ENCODE results near the gene KCNJ2. TPM values are rescaled to one million over a fixed set of nuclear protein-coding genes. Genes with fewer than 3 reads are reported as not detected.

KCNJ2 gene
- total and polyA plus RNA-seq, 4 donors: 0.47 to 2.7 (median 1.4) TPM

DNA sequence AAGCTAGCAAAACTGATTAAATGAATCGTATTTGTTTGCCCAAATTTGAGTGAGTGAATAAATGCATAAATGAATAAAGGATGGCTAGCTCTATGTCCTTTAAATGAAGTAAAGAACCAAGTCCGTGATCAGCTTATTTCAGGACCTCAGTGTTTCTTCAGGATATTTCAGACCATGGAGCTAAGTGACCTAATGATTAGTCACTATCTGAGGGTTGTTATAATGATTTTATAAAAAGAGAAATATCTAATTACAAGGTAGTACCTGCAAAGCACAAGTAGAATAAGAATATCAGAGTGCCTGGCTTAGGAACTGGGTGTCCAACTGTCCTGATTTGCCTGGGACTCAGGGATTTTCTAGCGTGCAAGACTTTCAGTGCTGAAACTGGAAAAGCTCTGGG, 12.5 kb downstream of the KCNJ2 start (continued):
- TF ChIP-seq GABPA (IDR thresholded peaks at IDR 0.05 in 1 of 2, conservative IDR thresholded peaks at IDR 0.05 in 1 of 2): no peak
- TF ChIP-seq YY1 (IDR thresholded peaks at IDR 0.05): no peak
- no peak for TF ChIP-seq HNF4A (conservative IDR thresholded peaks at IDR 0.05)
- no peak for TF ChIP-seq EGR1 (IDR thresholded peaks at IDR 0.05; ENCODE audit: low read depth in 2 of 2)
- TF ChIP-seq NR2F2 (IDR thresholded peaks at IDR 0.05): no peak

DNA sequence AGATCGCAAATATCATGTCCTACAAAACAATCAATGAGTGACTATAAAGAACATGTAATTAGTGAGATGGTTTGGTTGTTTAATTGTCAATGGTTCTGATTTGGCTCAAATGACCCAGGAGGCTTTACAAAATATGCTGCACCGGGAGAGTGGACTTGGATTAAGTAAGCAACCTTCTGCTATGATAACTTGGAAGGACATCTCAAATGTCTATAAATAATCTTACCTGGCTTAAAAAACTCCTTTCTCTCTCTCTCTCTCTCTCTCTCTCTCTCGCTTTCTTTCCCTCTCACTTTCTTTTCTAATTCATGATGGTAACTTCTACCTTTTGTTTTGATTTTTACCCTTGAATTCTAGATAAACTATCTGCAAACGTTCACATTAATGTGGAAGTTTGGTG, 14.2 kb downstream of the KCNJ2 start:
- no peak overlapping the region for H3K4me3 ChIP-seq (ENCODE audit: low read depth in 1 of 3, low read length in 3 of 3)
- DNase-seq (ENCODE audit: low spot score): no peak
- WGBS: 63% methylated on average over 4 of the region's 4 CpGs
- H3K27ac ChIP-seq (ENCODE audit: low read depth in 1 of 2, low read length in 2 of 2): no peak overlapping the region
- no peaks in the 10 kb centered on the region for H3K4me1 ChIP-seq (ENCODE audit: control insufficient read depth in 4 of 4, insufficient read depth in 4 of 4, low read length in 3 of 4)
- peaks cover 0 to 2% (median 0%) of the 10 kb centered on the region in 4 donors for H3K27me3 ChIP-seq (ENCODE audit: control insufficient read depth in 4 of 4, insufficient read depth in 4 of 4, low read length in 3 of 4)
- no peaks in the 10 kb centered on the region for H3K36me3 ChIP-seq (ENCODE audit: control insufficient read depth in 4 of 4, insufficient read depth in 3 of 4, low read depth in 1 of 4, low read length in 3 of 4)
- no peaks in the 10 kb centered on the region for H3K9me3 ChIP-seq (ENCODE audit: control insufficient read depth in 4 of 4, low read length in 3 of 4)
- TF ChIP-seq FOXA2 (IDR thresholded peaks at IDR 0.05): no peak
- no peak for TF ChIP-seq HNF4A (conservative IDR thresholded peaks at IDR 0.05)
- TF ChIP-seq, protein P1, sequence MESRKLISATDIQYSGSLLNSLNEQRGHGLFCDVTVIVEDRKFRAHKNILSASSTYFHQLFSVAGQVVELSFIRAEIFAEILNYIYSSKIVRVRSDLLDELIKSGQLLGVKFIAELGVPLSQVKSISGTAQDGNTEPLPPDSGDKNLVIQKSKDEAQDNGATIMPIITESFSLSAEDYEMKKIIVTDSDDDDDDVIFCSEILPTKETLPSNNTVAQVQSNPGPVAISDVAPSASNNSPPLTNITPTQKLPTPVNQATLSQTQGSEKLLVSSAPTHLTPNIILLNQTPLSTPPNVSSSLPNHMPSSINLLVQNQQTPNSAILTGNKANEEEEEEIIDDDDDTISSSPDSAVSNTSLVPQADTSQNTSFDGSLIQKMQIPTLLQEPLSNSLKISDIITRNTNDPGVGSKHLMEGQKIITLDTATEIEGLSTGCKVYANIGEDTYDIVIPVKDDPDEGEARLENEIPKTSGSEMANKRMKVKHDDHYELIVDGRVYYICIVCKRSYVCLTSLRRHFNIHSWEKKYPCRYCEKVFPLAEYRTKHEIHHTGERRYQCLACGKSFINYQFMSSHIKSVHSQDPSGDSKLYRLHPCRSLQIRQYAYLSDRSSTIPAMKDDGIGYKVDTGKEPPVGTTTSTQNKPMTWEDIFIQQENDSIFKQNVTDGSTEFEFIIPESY (IDR thresholded peaks at IDR 0.05): no peak
- TF ChIP-seq HNF4G (IDR thresholded peaks at IDR 0.05): no peak
- TF ChIP-seq JUND (IDR thresholded peaks at IDR 0.05): no peak
- TF ChIP-seq, protein P2, sequence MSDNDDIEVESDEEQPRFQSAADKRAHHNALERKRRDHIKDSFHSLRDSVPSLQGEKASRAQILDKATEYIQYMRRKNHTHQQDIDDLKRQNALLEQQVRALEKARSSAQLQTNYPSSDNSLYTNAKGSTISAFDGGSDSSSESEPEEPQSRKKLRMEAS (IDR thresholded peaks at IDR 0.05): no peak
- no peak for TF ChIP-seq RAD21 (IDR thresholded peaks at IDR 0.05)
- TF ChIP-seq SP1 (IDR thresholded peaks at IDR 0.05): no peak
- no peak for TF ChIP-seq GABPA (IDR thresholded peaks at IDR 0.05 in 1 of 2, conservative IDR thresholded peaks at IDR 0.05 in 1 of 2)
- TF ChIP-seq NR2F2 (IDR thresholded peaks at IDR 0.05): no peak
- TF ChIP-seq YY1 (IDR thresholded peaks at IDR 0.05): no peak
- TF ChIP-seq, protein P3, sequence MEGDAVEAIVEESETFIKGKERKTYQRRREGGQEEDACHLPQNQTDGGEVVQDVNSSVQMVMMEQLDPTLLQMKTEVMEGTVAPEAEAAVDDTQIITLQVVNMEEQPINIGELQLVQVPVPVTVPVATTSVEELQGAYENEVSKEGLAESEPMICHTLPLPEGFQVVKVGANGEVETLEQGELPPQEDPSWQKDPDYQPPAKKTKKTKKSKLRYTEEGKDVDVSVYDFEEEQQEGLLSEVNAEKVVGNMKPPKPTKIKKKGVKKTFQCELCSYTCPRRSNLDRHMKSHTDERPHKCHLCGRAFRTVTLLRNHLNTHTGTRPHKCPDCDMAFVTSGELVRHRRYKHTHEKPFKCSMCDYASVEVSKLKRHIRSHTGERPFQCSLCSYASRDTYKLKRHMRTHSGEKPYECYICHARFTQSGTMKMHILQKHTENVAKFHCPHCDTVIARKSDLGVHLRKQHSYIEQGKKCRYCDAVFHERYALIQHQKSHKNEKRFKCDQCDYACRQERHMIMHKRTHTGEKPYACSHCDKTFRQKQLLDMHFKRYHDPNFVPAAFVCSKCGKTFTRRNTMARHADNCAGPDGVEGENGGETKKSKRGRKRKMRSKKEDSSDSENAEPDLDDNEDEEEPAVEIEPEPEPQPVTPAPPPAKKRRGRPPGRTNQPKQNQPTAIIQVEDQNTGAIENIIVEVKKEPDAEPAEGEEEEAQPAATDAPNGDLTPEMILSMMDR (IDR thresholded peaks at IDR 0.05; ENCODE audit: low read depth, low read length, missing input control): no peak
- TF ChIP-seq, protein P4, sequence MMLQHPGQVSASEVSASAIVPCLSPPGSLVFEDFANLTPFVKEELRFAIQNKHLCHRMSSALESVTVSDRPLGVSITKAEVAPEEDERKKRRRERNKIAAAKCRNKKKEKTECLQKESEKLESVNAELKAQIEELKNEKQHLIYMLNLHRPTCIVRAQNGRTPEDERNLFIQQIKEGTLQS (IDR thresholded peaks at IDR 0.05): no peak
- TF ChIP-seq EGR1 (IDR thresholded peaks at IDR 0.05; ENCODE audit: low read depth in 2 of 2): no peak
- TF ChIP-seq TAF1 (conservative IDR thresholded peaks at IDR 0.05): no peak
- no peak overlapping the region for H3K9ac ChIP-seq (ENCODE audit: low read depth in 1 of 2, low read length in 2 of 2)

DNA sequence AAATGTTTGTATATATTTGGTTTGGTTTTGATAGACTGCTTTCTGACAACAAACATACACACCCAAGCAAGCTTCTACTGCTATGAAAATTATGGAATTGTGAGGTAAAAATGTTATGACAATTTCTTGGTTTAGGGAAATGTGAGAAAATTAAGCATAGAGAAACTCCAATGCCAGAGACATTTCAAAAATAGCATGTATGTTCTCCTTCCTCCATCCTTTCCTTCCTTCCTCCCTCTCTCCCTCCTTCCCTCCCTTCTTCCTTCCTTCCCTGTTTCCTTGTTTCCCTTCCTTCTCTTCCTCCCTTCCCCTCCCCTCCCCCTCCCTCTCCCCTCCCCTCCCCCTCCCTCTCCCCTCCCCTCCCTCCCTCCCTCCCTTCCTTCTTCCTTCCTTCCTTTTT, 14.9 kb downstream of the KCNJ2 start:
- TF ChIP-seq JUND (IDR thresholded peaks at IDR 0.05): no peak
- no peak for TF ChIP-seq TAF1 (conservative IDR thresholded peaks at IDR 0.05)
- TF ChIP-seq FOXA1 (IDR thresholded peaks at IDR 0.05): no peak
- TF ChIP-seq RXRA (IDR thresholded peaks at IDR 0.05): no peak
- peaks cover 0 to 2% (median 0%) of the 10 kb centered on the region in 4 donors for H3K27me3 ChIP-seq (ENCODE audit: control insufficient read depth in 4 of 4, insufficient read depth in 4 of 4, low read length in 3 of 4)
- H3K27ac ChIP-seq (ENCODE audit: low read depth in 1 of 2, low read length in 2 of 2): no peak overlapping the region
- H3K9me3 ChIP-seq (ENCODE audit: control insufficient read depth in 4 of 4, low read length in 3 of 4): no peaks in the 10 kb centered on the region
- no peak overlapping the region for H3K4me3 ChIP-seq (ENCODE audit: low read depth in 1 of 3, low read length in 3 of 3)
- H3K9ac ChIP-seq (ENCODE audit: low read depth in 1 of 2, low read length in 2 of 2): no peak overlapping the region
- no peaks in the 10 kb centered on the region for H3K36me3 ChIP-seq (ENCODE audit: control insufficient read depth in 4 of 4, insufficient read depth in 3 of 4, low read depth in 1 of 4, low read length in 3 of 4)
- no peaks in the 10 kb centered on the region for H3K4me1 ChIP-seq (ENCODE audit: control insufficient read depth in 4 of 4, insufficient read depth in 4 of 4, low read length in 3 of 4)
- DNase-seq (ENCODE audit: low spot score): no peak
